ENCODE data around the gene TXNDC8.
"Not testable (repeated sequence)": the region's sequence is repeated elsewhere in the genome, so short reads cannot be mapped to it uniquely, and the experiment has no call there.

Gene TXNDC8

GRCh38 chr9:110327716-110328115 lies 9.9 kb downstream of the TXNDC8 start:
- no peak for DNase-seq (ENCODE audit: low spot score)

- DNase-seq (ENCODE audit: low spot score): peak; percentile 11
Measured at GRCh38 chr9:110323818-110324217, 13.8 kb downstream of the TXNDC8 start.

GRCh38 chr9:110320651-110321445 lies 16.8 kb downstream of the TXNDC8 start:
- DNase-seq (ENCODE audit: low spot score): peak; percentile 23

GRCh38 chr9:110319781-110320492 lies 17.7 kb downstream of the TXNDC8 start:
- no peak for DNase-seq (ENCODE audit: low spot score)

- no peak for DNase-seq (ENCODE audit: low spot score)
Measured at GRCh38 chr9:110317911-110318310, 19.8 kb downstream of the TXNDC8 start.

GRCh38 chr9:110316261-110317075 lies 21.2 kb downstream of the TXNDC8 start:
- DNase-seq (ENCODE audit: low spot score): no peak

GRCh38 chr9:110311978-110312377 lies 25.7 kb downstream of the TXNDC8 start:
- not testable (repeated sequence) for DNase-seq (ENCODE audit: low spot score)

- DNase-seq (ENCODE audit: low spot score): no peak
Measured at GRCh38 chr9:110309681-110310080, 28.0 kb downstream of the TXNDC8 start.

- DNase-seq (ENCODE audit: low spot score): no peak
Measured at GRCh38 chr9:110308633-110309038, 29.0 kb downstream of the TXNDC8 start.

GRCh38 chr9:110307191-110307590 lies 30.5 kb downstream of the TXNDC8 start:
- DNase-seq (ENCODE audit: low spot score): no peak

- peak; percentile 45 for DNase-seq (ENCODE audit: low spot score)
Measured at GRCh38 chr9:110303133-110303532, 34.5 kb downstream of the TXNDC8 start.

- no peak for DNase-seq (ENCODE audit: low spot score)
Measured at GRCh38 chr9:110298043-110298605, 39.5 kb downstream of the TXNDC8 start.

- DNase-seq (ENCODE audit: low spot score): no peak
Measured at GRCh38 chr9:110293248-110293647, 44.4 kb downstream of the TXNDC8 start.

- DNase-seq (ENCODE audit: low spot score): no peak
Measured at GRCh38 chr9:110291921-110292557, 45.6 kb downstream of the TXNDC8 start.

- no peak for DNase-seq (ENCODE audit: low spot score)
Measured at GRCh38 chr9:110290001-110290400, 47.7 kb downstream of the TXNDC8 start.

- DNase-seq (ENCODE audit: low spot score): no peak
Measured at GRCh38 chr9:110288503-110288902, 49.2 kb downstream of the TXNDC8 start.

GRCh38 chr9:110287289-110287680 lies 50.4 kb downstream of the TXNDC8 start:
- no peak for DNase-seq (ENCODE audit: low spot score)

GRCh38 chr9:110284211-110284844 lies 53.3 kb downstream of the TXNDC8 start:
- DNase-seq (ENCODE audit: low spot score): no peak

- no peak for DNase-seq (ENCODE audit: low spot score)
Measured at GRCh38 chr9:110283751-110284150, 53.9 kb downstream of the TXNDC8 start.

GRCh38 chr9:110282739-110283081 lies 55.0 kb downstream of the TXNDC8 start:
- no peak for DNase-seq (ENCODE audit: low spot score)

- peak; percentile 22 for DNase-seq (ENCODE audit: low spot score)
Measured at GRCh38 chr9:110282018-110282738, 55.5 kb downstream of the TXNDC8 start.

Data from AG20443 (cell line).